Gastroesophageal sphincter (tissue), 4 donors: ENCODE data around the gene TDRD6. TPM values are rescaled to one million over a fixed set of nuclear protein-coding genes. Genes with fewer than 3 reads are reported as not detected.

Source experiments
- ATAC-seq: fragments of 150-250 bp; one replicate; pipeline ENCODE4 v1.9.1; 2016; ENCODE audit warnings: mild to moderate bottlenecking, moderate library complexity
- H3K27ac ChIP-seq, 4 donors: fragments of 200-600 bp; sonication (generic) in 3 of 4; 1 replicate in 3 of 4; 2 replicates in 1 of 4; pipeline ENCODE4 v1.5.1; 2016 to 2019
- H3K27me3 ChIP-seq: fragments of 200-600 bp; sonication (generic); one replicate; pipeline ENCODE4 v1.5.1; 2019
- H3K36me3 ChIP-seq, 2 donors: fragments of 200-600 bp; sonication (generic); one replicate each; pipeline ENCODE4 v1.5.1; 2019; ENCODE audit warnings: control low read depth in 1 of 2
- H3K4me1 ChIP-seq, 3 donors: fragments of 200-600 bp; sonication (generic); 1 replicate in 2 of 3; 2 replicates in 1 of 3; pipeline ENCODE4 v1.5.1; 2016 to 2019; ENCODE audit warnings: control low read depth in 2 of 3
- H3K4me3 ChIP-seq, 2 donors: fragments of 200-600 bp; sonication (generic); one replicate each; pipeline ENCODE4 v1.5.1; 2019; ENCODE audit warnings: mild to moderate bottlenecking in 1 of 2, moderate library complexity in 1 of 2
- H3K9me3 ChIP-seq, 3 donors: fragments of 200-600 bp; sonication (generic); one replicate each; pipeline ENCODE4 v1.5.1; 2017 to 2019; ENCODE audit warnings: control low read depth in 2 of 3
- CTCF ChIP-seq, 4 experiments: fragments of 200-600 bp in 2 of 4; fragments of 450-650 bp in 2 of 4; sonication (generic) in 1 of 4; IDR thresholded peaks; one replicate each; pipeline ENCODE4 v1.5.1; 2017 to 2019; ENCODE audit warnings: antibody characterized with exemption in 4 of 4, mild to moderate bottlenecking in 2 of 4, moderate library complexity in 2 of 4
- EP300 ChIP-seq: sonication (generic); formaldehyde crosslinking; IDR thresholded peaks from one replicate; pipeline ENCODE4 v1.6.1; 2017; ENCODE audit warnings: antibody characterized with exemption, mild to moderate bottlenecking
- POLR2A ChIP-seq, 2 donors: fragments of 450-650 bp; IDR thresholded peaks; one replicate each; pipeline ENCODE4 v1.6.1; 2017; ENCODE audit warnings: antibody characterized with exemption in 2 of 2, mild to moderate bottlenecking in 2 of 2, moderate library complexity in 1 of 2
- POLR2AphosphoS5 ChIP-seq: sonication (generic); formaldehyde crosslinking; IDR thresholded peaks from one replicate; pipeline ENCODE4 v1.6.1; 2017; ENCODE audit warnings: antibody characterized with exemption
- WGBS, 2 donors: methylation state at CpG; one replicate each; pipeline ENCODE4 v1.1.5; 2018; ENCODE audit warnings: low coverage in 1 of 2; 5-methylcytosine and 5-hydroxymethylcytosine counted together
- total RNA-seq, 4 donors: library from RNA; depleted of rRNA; stranded (reverse); fragments of >200 nt; gene quantifications; one replicate each; pipeline ENCODE4 v1.1.0, GENCODE V29; 2016

Gene TDRD6
- total RNA-seq, 4 donors from 2014 or later, result 0.15 to 5.1 (median 2.0) TPM

- Histone ChIP-seq H3K4me1 (peaks cover 0 to 8% (median 0%) of the 10 kb centered on the region in 3 donors), H3K4me3 (no peak overlapping the region), H3K36me3 (no peaks in the 10 kb centered on the region), H3K27ac (no peak overlapping the region), H3K9me3 (no peaks in the 10 kb centered on the region), H3K27me3 (no peaks in the 10 kb centered on the region)
- TF ChIP-seq POLR2A (IDR thresholded peaks at IDR 0.05), result no peak
- no peak for TF ChIP-seq CTCF (IDR thresholded peaks at IDR 0.05)
- no peak for TF ChIP-seq POLR2AphosphoS5
- no peak for TF ChIP-seq EP300
- 63% methylated on average over 1 of the region's 1 CpG for WGBS, 2 donors
- ATAC-seq, result no peak
Observed at GRCh38 chr6:46690911-46691451, 3.3 kb downstream of the TDRD6 start.

- 73 to 93% methylated on average over 1 of the region's 1 CpG for WGBS, 2 donors
- Histone ChIP-seq H3K36me3 (no peaks in the 10 kb centered on the region), H3K9me3 (no peaks in the 10 kb centered on the region), H3K4me1 (no peaks in the 10 kb centered on the region), H3K4me3 (no peak overlapping the region), H3K27ac (no peak overlapping the region), H3K27me3 (no peaks in the 10 kb centered on the region)
- TF ChIP-seq EP300, result no peak
- no peak for TF ChIP-seq POLR2AphosphoS5
- no peak for TF ChIP-seq CTCF (IDR thresholded peaks at IDR 0.05)
- TF ChIP-seq POLR2A (IDR thresholded peaks at IDR 0.05), result no peak
- ATAC-seq, result no peak
Observed at GRCh38 chr6:46699970-46700369, 12.3 kb downstream of the TDRD6 start.

GRCh38 chr6:46704562-46704961 lies 16.9 kb downstream of the TDRD6 start:
- no peaks in the 10 kb centered on the region for H3K4me1 ChIP-seq
- no peak for ATAC-seq

GRCh38 chr6:46706464-46706863 lies 18.8 kb downstream of the TDRD6 start:
- TF ChIP-seq POLR2A (IDR thresholded peaks at IDR 0.05) (no peak), EP300 (no peak), CTCF (IDR thresholded peaks at IDR 0.05) (no peak), POLR2AphosphoS5 (no peak)
- no peaks in the 10 kb centered on the region for H3K36me3 ChIP-seq
- WGBS, 2 donors, result 94 to 100% methylated on average over 1 to 2 of the region's 2 CpGs

More at GRCh38 chr6:46704562-46704961, 16.9 kb downstream of the TDRD6 start:
- Histone ChIP-seq H3K36me3 (no peaks in the 10 kb centered on the region), H3K4me3 (no peak overlapping the region), H3K27ac (no peak overlapping the region), H3K9me3 (no peaks in the 10 kb centered on the region), H3K27me3 (no peaks in the 10 kb centered on the region)
- peak in 1 of 4 experiments; percentile 5 for TF ChIP-seq CTCF (IDR thresholded peaks at IDR 0.05)
- no peak for TF ChIP-seq EP300
- WGBS, 2 donors, result 13 to 24% methylated on average over 3 of the region's 3 CpGs

GRCh38 chr6:46711491-46711890 lies 23.8 kb downstream of the TDRD6 start:
- no peaks in the 10 kb centered on the region for H3K9me3 ChIP-seq
- ATAC-seq, result no peak
- TF ChIP-seq POLR2A (IDR thresholded peaks at IDR 0.05) (no peak), CTCF (IDR thresholded peaks at IDR 0.05) (no peak), POLR2AphosphoS5 (no peak), EP300 (no peak)
- no peak overlapping the region for H3K4me3 ChIP-seq
- no peaks in the 10 kb centered on the region for H3K36me3 ChIP-seq
- H3K27ac ChIP-seq, result no peak overlapping the region
- WGBS, 2 donors, result 93 to 100% methylated on average over 1 of the region's 1 CpG
- no peaks in the 10 kb centered on the region for H3K4me1 ChIP-seq
- no peaks in the 10 kb centered on the region for H3K27me3 ChIP-seq

More at GRCh38 chr6:46706464-46706863, 18.8 kb downstream of the TDRD6 start:
- Histone ChIP-seq H3K4me3 (no peak overlapping the region), H3K9me3 (no peaks in the 10 kb centered on the region), H3K4me1 (no peaks in the 10 kb centered on the region), H3K27me3 (no peaks in the 10 kb centered on the region), H3K27ac (no peak overlapping the region)
- ATAC-seq, result no peak
